Ishikawa (cell line): ENCODE results near the gene MDC1.

ENCODE experiments used
- CEBPB ChIP-seq: IDR thresholded peaks from 2 replicates; pipeline ENCODE4 v1.6.1; 2012
- CREB1 ChIP-seq: IDR thresholded peaks from 2 replicates; pipeline ENCODE4 v1.6.1; 2012; ENCODE audit warnings: low read depth
- EGR1 ChIP-seq: IDR thresholded peaks from 2 replicates; pipeline ENCODE4 v1.6.1; 2012
- EP300 ChIP-seq: IDR thresholded peaks from 2 replicates; pipeline ENCODE4 v1.6.1; 2012; ENCODE audit warnings: borderline replicate concordance
- FOXM1 ChIP-seq: IDR thresholded peaks from 2 replicates; pipeline ENCODE4 v1.6.1; 2012; ENCODE audit warnings: low read depth, borderline replicate concordance
- NFIC ChIP-seq: IDR thresholded peaks from 2 replicates; pipeline ENCODE4 v1.6.1; 2012
- RAD21 ChIP-seq: IDR thresholded peaks from 2 replicates; pipeline ENCODE4 v1.6.1; 2012; ENCODE audit warnings: low read depth
- TAF1 ChIP-seq: IDR thresholded peaks from 2 replicates; pipeline ENCODE4 v1.6.1; 2012; ENCODE audit warnings: low read depth, mild to moderate bottlenecking
- TCF12 ChIP-seq: IDR thresholded peaks from 2 replicates; pipeline ENCODE4 v1.6.1; 2012; ENCODE audit warnings: low read depth
- TEAD4 ChIP-seq: IDR thresholded peaks from 2 replicates; pipeline ENCODE4 v1.6.1; 2012
- YY1 ChIP-seq: IDR thresholded peaks from 2 replicates; pipeline ENCODE4 v1.6.1; 2012; ENCODE audit warnings: low read depth
- ZBTB7A ChIP-seq: IDR thresholded peaks from 2 replicates; pipeline ENCODE4 v1.6.1; 2012; ENCODE audit warnings: low read depth
- TF ChIP-seq, protein P1 (sequence below): IDR thresholded peaks from 2 replicates; pipeline ENCODE4 v1.6.1; 2012
- TF ChIP-seq, protein P2 (sequence below): IDR thresholded peaks from 2 replicates; pipeline ENCODE4 v1.6.1; 2012; ENCODE audit warnings: low read depth, mild to moderate bottlenecking
- TF ChIP-seq, protein P3 (sequence below): IDR thresholded peaks from 2 replicates; pipeline ENCODE4 v1.6.1; 2012

Gene MDC1

DNA sequence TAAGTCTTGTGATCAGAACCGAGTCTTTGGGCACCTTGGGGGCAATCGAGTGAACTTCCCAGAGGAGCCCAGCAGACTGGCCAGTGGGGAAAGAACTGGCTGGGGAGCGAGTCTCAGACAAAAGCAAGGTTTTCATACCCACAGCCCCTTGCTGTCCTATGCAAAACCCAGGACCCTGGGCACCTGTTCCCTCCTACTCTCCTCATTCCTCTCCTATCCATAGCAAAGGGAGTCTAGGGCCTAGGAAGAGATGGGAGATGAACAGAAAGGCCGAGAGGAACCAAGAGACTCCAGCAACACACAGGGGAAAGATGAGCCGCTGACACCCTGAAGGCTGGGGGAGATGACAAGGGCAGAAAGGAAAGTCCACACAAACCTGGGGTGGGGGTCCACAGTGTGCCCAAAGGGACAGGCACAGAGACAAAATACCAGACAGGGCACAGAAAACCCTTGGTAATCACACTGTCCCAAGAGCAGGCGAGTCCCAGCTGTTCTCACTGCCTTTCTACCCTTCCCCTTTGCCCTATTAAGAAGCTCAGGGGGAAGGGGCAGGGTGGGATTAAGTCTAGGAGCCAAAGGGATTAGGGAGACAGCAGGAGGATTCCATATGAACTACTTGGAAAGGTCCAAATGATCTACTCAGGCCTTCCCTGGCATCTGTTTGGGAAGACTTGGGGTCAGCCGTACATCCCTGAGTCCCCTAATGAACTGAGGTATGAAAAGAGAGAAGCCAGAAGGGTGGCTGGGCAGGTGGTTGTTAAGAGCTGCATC lies 37.1 kb downstream of the MDC1 start:
- TF ChIP-seq, protein P1, sequence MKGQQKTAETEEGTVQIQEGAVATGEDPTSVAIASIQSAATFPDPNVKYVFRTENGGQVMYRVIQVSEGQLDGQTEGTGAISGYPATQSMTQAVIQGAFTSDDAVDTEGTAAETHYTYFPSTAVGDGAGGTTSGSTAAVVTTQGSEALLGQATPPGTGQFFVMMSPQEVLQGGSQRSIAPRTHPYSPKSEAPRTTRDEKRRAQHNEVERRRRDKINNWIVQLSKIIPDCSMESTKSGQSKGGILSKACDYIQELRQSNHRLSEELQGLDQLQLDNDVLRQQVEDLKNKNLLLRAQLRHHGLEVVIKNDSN = no peak
- TF ChIP-seq RAD21 (no peak), TEAD4 (no peak), EGR1 (no peak), EP300 (no peak), YY1 (no peak), CREB1 (no peak), TAF1 (no peak), TCF12 (no peak), ZBTB7A (no peak), NFIC (no peak)
- TF ChIP-seq, protein P2, sequence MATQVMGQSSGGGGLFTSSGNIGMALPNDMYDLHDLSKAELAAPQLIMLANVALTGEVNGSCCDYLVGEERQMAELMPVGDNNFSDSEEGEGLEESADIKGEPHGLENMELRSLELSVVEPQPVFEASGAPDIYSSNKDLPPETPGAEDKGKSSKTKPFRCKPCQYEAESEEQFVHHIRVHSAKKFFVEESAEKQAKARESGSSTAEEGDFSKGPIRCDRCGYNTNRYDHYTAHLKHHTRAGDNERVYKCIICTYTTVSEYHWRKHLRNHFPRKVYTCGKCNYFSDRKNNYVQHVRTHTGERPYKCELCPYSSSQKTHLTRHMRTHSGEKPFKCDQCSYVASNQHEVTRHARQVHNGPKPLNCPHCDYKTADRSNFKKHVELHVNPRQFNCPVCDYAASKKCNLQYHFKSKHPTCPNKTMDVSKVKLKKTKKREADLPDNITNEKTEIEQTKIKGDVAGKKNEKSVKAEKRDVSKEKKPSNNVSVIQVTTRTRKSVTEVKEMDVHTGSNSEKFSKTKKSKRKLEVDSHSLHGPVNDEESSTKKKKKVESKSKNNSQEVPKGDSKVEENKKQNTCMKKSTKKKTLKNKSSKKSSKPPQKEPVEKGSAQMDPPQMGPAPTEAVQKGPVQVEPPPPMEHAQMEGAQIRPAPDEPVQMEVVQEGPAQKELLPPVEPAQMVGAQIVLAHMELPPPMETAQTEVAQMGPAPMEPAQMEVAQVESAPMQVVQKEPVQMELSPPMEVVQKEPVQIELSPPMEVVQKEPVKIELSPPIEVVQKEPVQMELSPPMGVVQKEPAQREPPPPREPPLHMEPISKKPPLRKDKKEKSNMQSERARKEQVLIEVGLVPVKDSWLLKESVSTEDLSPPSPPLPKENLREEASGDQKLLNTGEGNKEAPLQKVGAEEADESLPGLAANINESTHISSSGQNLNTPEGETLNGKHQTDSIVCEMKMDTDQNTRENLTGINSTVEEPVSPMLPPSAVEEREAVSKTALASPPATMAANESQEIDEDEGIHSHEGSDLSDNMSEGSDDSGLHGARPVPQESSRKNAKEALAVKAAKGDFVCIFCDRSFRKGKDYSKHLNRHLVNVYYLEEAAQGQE = no peak
- TF ChIP-seq, protein P3, sequence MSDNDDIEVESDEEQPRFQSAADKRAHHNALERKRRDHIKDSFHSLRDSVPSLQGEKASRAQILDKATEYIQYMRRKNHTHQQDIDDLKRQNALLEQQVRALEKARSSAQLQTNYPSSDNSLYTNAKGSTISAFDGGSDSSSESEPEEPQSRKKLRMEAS = no peak

DNA sequence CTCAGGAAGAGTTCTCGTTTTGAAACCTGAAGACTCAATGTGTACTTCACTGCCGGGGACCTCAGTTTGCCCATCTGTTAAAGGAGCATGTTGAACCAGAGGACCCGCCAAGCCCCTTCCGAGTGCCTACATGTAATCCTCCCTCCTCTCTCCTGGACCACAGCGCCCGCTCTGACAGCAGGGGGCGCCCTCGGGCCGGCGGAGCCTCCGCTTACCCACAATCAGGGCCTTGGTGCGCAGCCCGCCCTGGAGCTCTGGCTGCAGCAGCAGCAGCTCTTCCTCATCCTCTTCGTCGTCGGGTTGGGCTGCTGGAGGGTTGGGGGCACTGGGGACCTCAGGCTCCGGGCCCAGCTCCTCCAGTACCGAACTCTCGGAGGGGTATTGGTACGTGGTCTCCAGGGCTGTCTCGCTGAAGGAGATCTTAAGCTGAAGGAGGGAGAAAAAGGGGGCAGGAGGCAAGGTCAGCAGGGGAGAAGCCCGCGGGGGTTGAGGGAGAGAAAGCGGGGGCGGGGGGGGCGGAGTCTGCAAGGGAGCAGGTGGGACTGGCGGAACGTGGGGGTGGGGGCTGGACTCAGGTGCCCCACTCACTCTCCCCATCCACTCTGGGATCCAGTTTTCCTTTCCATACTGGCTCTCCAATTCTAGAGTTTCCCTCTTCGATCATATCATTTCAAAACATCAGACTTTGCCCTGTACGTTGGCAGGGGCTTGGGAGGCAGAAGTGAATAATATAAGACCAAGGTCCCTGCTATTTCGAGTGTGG lies 37.9 kb downstream of the MDC1 start:
- TF ChIP-seq NFIC = no peak
- peak; percentile 85 for TF ChIP-seq RAD21

DNA sequence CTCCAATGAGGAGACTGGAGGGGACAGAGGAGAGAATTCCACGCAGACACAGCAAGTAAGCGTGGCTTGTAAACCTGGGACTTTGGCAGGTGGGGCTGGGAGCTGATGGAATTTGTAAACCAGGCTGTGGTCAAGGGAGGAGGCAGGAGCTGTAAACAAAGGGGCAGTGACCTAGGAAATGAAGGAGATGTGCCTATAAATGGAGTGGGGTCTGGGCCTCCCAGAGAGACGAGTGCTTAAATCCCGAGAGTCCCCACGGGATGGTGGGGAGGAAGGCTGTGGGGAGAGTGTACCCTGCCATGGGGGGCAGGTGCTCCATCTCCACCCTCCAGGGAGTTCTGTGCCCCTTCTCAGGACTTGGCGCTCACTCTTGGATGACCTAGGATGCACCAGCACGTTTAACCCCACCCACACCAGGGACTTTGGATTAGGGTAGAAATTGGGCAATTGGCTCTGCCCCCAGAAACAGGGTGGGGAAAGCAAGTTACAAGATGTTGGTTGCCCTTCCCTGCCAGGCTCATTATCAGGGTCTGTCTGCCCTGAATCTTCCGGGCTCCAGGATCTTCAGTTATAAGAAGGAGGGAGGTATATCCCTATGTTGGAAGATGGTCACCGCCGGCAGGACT lies 40.3 kb downstream of the MDC1 start:
- no peak for TF ChIP-seq FOXM1
- no peak for TF ChIP-seq RAD21
- no peak for TF ChIP-seq TEAD4
- no peak for TF ChIP-seq YY1
- TF ChIP-seq CEBPB = no peak
- TF ChIP-seq TAF1 = no peak
- TF ChIP-seq, protein P2 = no peak
- no peak for TF ChIP-seq EGR1
- TF ChIP-seq, protein P1 = no peak
- TF ChIP-seq CREB1 = no peak
- no peak for TF ChIP-seq EP300
- no peak for TF ChIP-seq NFIC
- TF ChIP-seq ZBTB7A = no peak
- TF ChIP-seq, protein P3 = no peak
- TF ChIP-seq TCF12 = no peak

DNA sequence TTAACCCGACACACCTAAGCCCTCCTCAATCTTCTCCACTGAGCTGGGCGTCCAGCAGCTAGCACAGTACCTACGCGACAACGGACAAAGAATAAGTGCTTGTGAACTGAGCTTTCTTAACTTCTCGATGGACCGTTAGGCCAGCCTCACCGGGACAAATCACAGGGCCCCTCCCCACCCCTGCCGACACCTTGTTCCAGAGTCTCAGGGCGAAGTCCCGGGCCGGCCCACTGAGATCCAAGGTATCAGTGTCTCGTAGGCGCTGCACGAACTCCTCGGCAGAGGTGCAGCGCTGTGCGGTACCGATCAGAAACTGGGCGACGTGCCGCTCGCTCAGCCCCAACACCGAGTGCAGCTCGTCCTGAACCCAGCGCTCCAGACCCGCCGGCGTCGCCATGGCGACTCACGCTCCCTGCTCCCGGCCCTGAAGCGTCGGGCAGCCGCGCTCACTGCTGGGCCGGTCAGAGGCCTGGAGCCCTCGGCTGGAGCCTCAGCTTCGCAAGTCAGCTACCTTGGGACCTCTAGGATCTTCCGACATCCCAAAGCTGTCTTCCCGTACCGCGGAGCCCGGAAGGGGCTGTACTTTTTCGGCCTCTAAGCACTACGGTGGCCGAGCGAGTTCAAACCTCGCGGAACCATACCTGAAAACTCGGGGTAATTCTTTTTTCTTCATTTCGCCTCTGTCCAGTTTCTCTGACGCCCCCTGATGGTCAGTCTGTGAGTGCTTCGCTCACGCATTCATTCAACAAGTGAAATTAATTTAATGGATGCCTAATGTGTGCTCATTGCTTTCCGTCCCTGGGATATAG lies 44.4 kb downstream of the MDC1 start, which contains the start of gene DHX16:
DHX16 (minus strand) TSS at position 562 of the 809 bp plus-strand sequence; CDS start at position 397, 165 bp downstream.
- TF ChIP-seq YY1 (peak; percentile 56; the same call in 1 of the 2 replicates), RAD21 (peak; percentile 60), TAF1 (peak; percentile 75), NFIC (no peak), FOXM1 (no peak), EGR1 (no peak), ZBTB7A (no peak), CEBPB (no peak), TEAD4 (no peak), TCF12 (peak; percentile 72; the same call in 1 of the 2 replicates), EP300 (no peak), CREB1 (no peak)
- TF ChIP-seq, protein P3 = peak; percentile 22
- TF ChIP-seq, protein P1 = no peak
- TF ChIP-seq, protein P2 = no peak
